IMR-90 (cell line): ENCODE measurements around the gene ATP12A. TPM values are rescaled to one million over a fixed set of nuclear protein-coding genes. Genes with fewer than 3 reads are reported as not detected.

Source experiments
- ATAC-seq: fragments of 200-7000 bp; cut with Tn5 transposase; 2 replicates; pipeline ENCODE4 v1.9.1; 2020; ENCODE audit warnings: low read depth, mild to moderate bottlenecking, moderate library complexity
- BruUV-seq: library from RNA; stranded (reverse); fragments of 400-500 nt; replicated peaks from 2 replicates; lab custom pipeline; 2021; lab: Mats Ljungman, UMichigan
- CTCF ChIA-PET: fragments of 300-600 bp; formaldehyde crosslinking; extraction: SDS; loops from one replicate; lab custom pipeline; 2021; ENCODE audit warnings: antibody characterized with exemption; lab: Yijun Ruan, JAX
- POLR2A ChIA-PET: fragments of 300-600 bp; sonication (Branson Sonifier 250); formaldehyde crosslinking; loops from one replicate; lab custom pipeline; 2022; ENCODE audit warnings: antibody characterized with exemption; ENCODE audit not compliant: unreplicated experiment; lab: Charles Lee
- DNase-seq: peaks from one replicate; pipeline ENCODE4 v3.0.0; 2013
- H2AFZ ChIP-seq: replicated peaks from 2 replicates; pipeline ENCODE3; 2013; ENCODE audit warnings: low read length, mild to moderate bottlenecking; ENCODE audit not compliant: poor library complexity
- H2AK5ac ChIP-seq: 2 replicates; pipeline ENCODE4 v1.6.1; 2013; ENCODE audit warnings: low read depth, low read length, inconsistent platforms
- H2AK9ac ChIP-seq: replicated peaks from 2 replicates; pipeline ENCODE3; 2013; ENCODE audit warnings: mild to moderate bottlenecking, low read depth, low read length, moderate library complexity; ENCODE audit not compliant: poor library complexity
- H2BK120ac ChIP-seq: 2 replicates; pipeline ENCODE4 v1.6.1; 2013; ENCODE audit warnings: low read depth, low read length, inconsistent platforms
- H2BK15ac ChIP-seq: 3 replicates; pipeline ENCODE4 v1.6.1; 2013; ENCODE audit warnings: low read depth, low read length, inconsistent platforms
- H2BK20ac ChIP-seq: 2 replicates; pipeline ENCODE4 v1.6.1; 2013; ENCODE audit warnings: low read depth, mild to moderate bottlenecking, inconsistent platforms, low read length, moderate library complexity
- H2BK5ac ChIP-seq: 2 replicates; pipeline ENCODE4 v1.6.1; 2013; ENCODE audit warnings: mild to moderate bottlenecking, low read depth, low read length, inconsistent platforms; ENCODE audit not compliant: poor library complexity, severe bottlenecking
- H3K14ac ChIP-seq: replicated peaks from 2 replicates; pipeline ENCODE4 v1.6.1; 2013; ENCODE audit warnings: low read depth, low read length, inconsistent platforms
- H3K18ac ChIP-seq: 2 replicates; pipeline ENCODE4 v1.6.1; 2013; ENCODE audit warnings: low read depth, low read length, control low read depth
- H3K23ac ChIP-seq: 2 replicates; pipeline ENCODE4 v1.6.1; 2013; ENCODE audit warnings: low read depth, low read length, inconsistent platforms
- H3K27ac ChIP-seq: 2 replicates; pipeline ENCODE4 v1.5.1; 2013; ENCODE audit warnings: mild to moderate bottlenecking, control low read depth, low read length; ENCODE audit not compliant: insufficient read depth
- H3K27me3 ChIP-seq: 2 replicates; pipeline ENCODE4 v1.6.1; 2013; ENCODE audit warnings: low read length; ENCODE audit not compliant: control insufficient read depth, insufficient read depth
- H3K36me3 ChIP-seq: 2 replicates; pipeline ENCODE4 v1.6.1; 2013; ENCODE audit warnings: low read length, mixed read lengths; ENCODE audit not compliant: control insufficient read depth, insufficient read depth
- H3K4ac ChIP-seq: 2 replicates; pipeline ENCODE4 v1.6.1; 2013; ENCODE audit warnings: low read depth, low read length, inconsistent platforms
- H3K4me1 ChIP-seq: 2 replicates; pipeline ENCODE4 v1.6.1; 2013; ENCODE audit warnings: low read length, mixed read lengths; ENCODE audit not compliant: control insufficient read depth, insufficient read depth
- H3K4me2 ChIP-seq: 2 replicates; pipeline ENCODE4 v1.6.1; 2013; ENCODE audit warnings: low read depth, mild to moderate bottlenecking, control low read depth, low read length, moderate library complexity
- H3K4me3 ChIP-seq: 2 replicates; pipeline ENCODE4 v1.5.1; 2013; ENCODE audit warnings: low read depth, mild to moderate bottlenecking, control low read depth, low read length, moderate library complexity; ENCODE audit not compliant: insufficient read depth
- H3K56ac ChIP-seq: 2 replicates; pipeline ENCODE4 v1.6.1; 2013; ENCODE audit warnings: low read length, inconsistent platforms; ENCODE audit not compliant: insufficient read depth; ENCODE audit errors: extremely low read depth
- H3K79me1 ChIP-seq, 2 experiments: 2 replicates each; pipeline ENCODE4 v1.6.1; 2013; ENCODE audit warnings: low read length in 2 of 2, inconsistent platforms in 1 of 2, low read depth in 1 of 2
- H3K9ac ChIP-seq: 2 replicates; pipeline ENCODE4 v1.6.1; 2013; ENCODE audit warnings: low read depth, low read length, control low read depth
- H3K9me1 ChIP-seq: 2 replicates; pipeline ENCODE4 v1.6.1; 2013; ENCODE audit warnings: low read length, inconsistent platforms; ENCODE audit not compliant: insufficient read depth
- H3K9me3 ChIP-seq: 2 replicates; pipeline ENCODE4 v1.6.1; 2013; ENCODE audit warnings: low read length; ENCODE audit not compliant: control insufficient read depth, insufficient read depth
- H4K20me1 ChIP-seq: 2 replicates; pipeline ENCODE4 v1.6.1; 2013; ENCODE audit warnings: low read length, inconsistent platforms; ENCODE audit not compliant: insufficient read depth
- H4K5ac ChIP-seq: 2 replicates; pipeline ENCODE4 v1.6.1; 2013; ENCODE audit warnings: mild to moderate bottlenecking, low read depth, low read length, control low read depth
- H4K8ac ChIP-seq, 2 experiments: 2 replicates each; pipeline ENCODE4 v1.6.1; 2013; ENCODE audit warnings: low read depth in 2 of 2, low read length in 2 of 2, control low read depth in 1 of 2, inconsistent platforms in 1 of 2
- H4K91ac ChIP-seq: 2 replicates; pipeline ENCODE4 v1.6.1; 2013; ENCODE audit warnings: low read depth, low read length, inconsistent platforms; ENCODE audit not compliant: insufficient read depth
- BHLHE40 ChIP-seq: fragments of 150-350 bp; IDR thresholded peaks from 2 replicates; pipeline ENCODE4 v1.6.1; 2016; ENCODE audit warnings: mild to moderate bottlenecking, low read depth, low read length
- CEBPB ChIP-seq: IDR thresholded peaks from 2 replicates; pipeline ENCODE4 v1.6.1; 2012; ENCODE audit warnings: low read depth, low read length, improper control_type of control experiment
- CHD1 ChIP-seq: IDR thresholded peaks from 2 replicates; pipeline ENCODE4 v1.6.1; 2012; ENCODE audit warnings: low read depth, low read length, improper control_type of control experiment
- FOS ChIP-seq: fragments of 150-350 bp; IDR thresholded peaks from 2 replicates; pipeline ENCODE4 v1.6.1; 2016; ENCODE audit warnings: low read depth, low read length
- MAFK ChIP-seq: IDR thresholded peaks from 2 replicates; pipeline ENCODE4 v1.6.1; 2012; ENCODE audit warnings: low read depth, low read length, improper control_type of control experiment
- MAZ ChIP-seq: IDR thresholded peaks from 2 replicates; pipeline ENCODE4 v1.6.1; 2012; ENCODE audit warnings: low read depth, mild to moderate bottlenecking, low read length, improper control_type of control experiment, moderate library complexity, borderline replicate concordance
- MXI1 ChIP-seq: IDR thresholded peaks from 2 replicates; pipeline ENCODE4 v1.6.1; 2012; ENCODE audit warnings: low read depth, mild to moderate bottlenecking, low read length, moderate library complexity, borderline replicate concordance
- POLR2A ChIP-seq: IDR thresholded peaks from 2 replicates; pipeline ENCODE4 v1.6.1; 2012; ENCODE audit warnings: mild to moderate bottlenecking, low read depth, low read length
- RAD21 ChIP-seq: IDR thresholded peaks from 2 replicates; pipeline ENCODE4 v1.6.1; 2012; ENCODE audit warnings: low read length, improper control_type of control experiment
- RCOR1 ChIP-seq: IDR thresholded peaks from 2 replicates; pipeline ENCODE4 v1.6.1; 2012; ENCODE audit warnings: mild to moderate bottlenecking, low read length, improper control_type of control experiment; ENCODE audit not compliant: insufficient replicate concordance
- RFX5 ChIP-seq: IDR thresholded peaks from 2 replicates; pipeline ENCODE4 v1.8.0; 2012; ENCODE audit warnings: low read depth, mild to moderate bottlenecking, low read length, moderate library complexity
- SMC3 ChIP-seq: fragments of 150-350 bp; IDR thresholded peaks from 2 replicates; pipeline ENCODE4 v1.6.1; 2016; ENCODE audit warnings: low read depth, mild to moderate bottlenecking, antibody characterized with exemption, low read length, moderate library complexity
- WGBS, 2 experiments: methylation state at CpG; one replicate each; pipeline versions ENCODE4 v1.1.5 to v1.1.7; 2013; ENCODE audit warnings: missing lambda C conversion rate in 2 of 2; ENCODE audit not compliant: insufficient read length in 1 of 2; ENCODE audit errors: extremely low coverage in 2 of 2; 5-methylcytosine and 5-hydroxymethylcytosine counted together
- dilution Hi-C: fragments of 300-500 bp; cut with HindIII; formaldehyde crosslinking; loops from one replicate; pipeline ENCODE4 v1.14.3; 2018; ENCODE audit warnings: low sequenced_read_pairs; ENCODE audit not compliant: unreplicated experiment
- in situ Hi-C: fragments of 300-500 bp; cut with MboI; formaldehyde crosslinking; loops from 3 replicates; pipeline ENCODE4 v1.14.3; 2019; ENCODE audit warnings: low sequenced_read_pairs, inconsistent platforms, mixed read lengths
- intact Hi-C: fragments of 100-400 bp; cut with micrococcal nuclease; formaldehyde crosslinking; loops from 2 replicates; pipeline ENCODE4 v1.10.0; 2022
- polyA plus RNA-seq, 3 experiments: library from polyadenylated mRNA; depleted of rRNA; stranded (reverse); fragments of >200 nt; gene quantifications; 2 replicates each; pipeline ENCODE4 v1.2.3, GENCODE V29; 2012; ENCODE audit warnings: low replicate concordance in 1 of 3
- total RNA-seq: library from RNA; depleted of rRNA; stranded (reverse); fragments of >200 nt; gene quantifications from 2 replicates; pipeline ENCODE4 v1.2.3, GENCODE V29; 2012
- TF ChIP-seq, protein P1 (sequence below): fragments of 150-350 bp; IDR thresholded peaks from 2 replicates; pipeline ENCODE4 v1.6.1; 2016; ENCODE audit warnings: low read depth, mild to moderate bottlenecking, low read length, moderate library complexity, borderline replicate concordance
- TF ChIP-seq, protein P2 (sequence below): fragments of 150-350 bp; IDR thresholded peaks from 2 replicates; pipeline ENCODE4 v1.6.1; 2017; ENCODE audit warnings: mild to moderate bottlenecking, antibody characterized with exemption, low read length, low read depth

ATP12A gene
- total and polyA plus RNA-seq, 2 of the 4 experiments (the other 2 are of a cell fraction) = not detected

DNA sequence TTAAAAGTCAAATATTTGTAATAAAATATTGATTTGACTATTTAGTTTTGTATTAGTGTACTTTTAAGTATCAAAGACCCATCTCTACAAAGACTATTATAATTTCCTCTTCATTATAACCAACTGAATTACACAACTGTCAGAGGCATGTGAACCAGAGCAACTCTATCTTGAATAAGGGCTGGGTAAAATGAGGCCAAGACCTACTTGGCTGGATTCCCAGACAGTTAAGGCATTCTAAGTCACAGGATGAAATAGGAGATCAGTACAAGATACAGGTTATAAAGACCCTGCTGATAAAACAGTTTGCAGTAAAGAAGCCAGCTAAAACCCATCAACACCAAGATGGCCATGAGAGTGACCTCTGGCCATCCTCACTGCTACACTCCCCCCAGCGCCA lies 36.2 kb upstream of the ATP12A start:
- no peak overlapping the region for H3K9ac ChIP-seq
- BruUV-seq = no TSS peak
- H3K23ac ChIP-seq = no peak overlapping the region
- ATAC-seq (no peak), DNase-seq (peak; percentile 51)
- H3K56ac ChIP-seq = no peak overlapping the region
- H2BK20ac ChIP-seq = no peak overlapping the region
- intact Hi-C loops (no loop called here), dilution Hi-C loops (no loop called here), in situ Hi-C loops (no loop called here)
- ChIA-PET POLR2A (no interaction called here), CTCF (no interaction called here)
- no peak overlapping the region for H3K27ac ChIP-seq
- H4K91ac ChIP-seq = no peak overlapping the region
- no peak overlapping the region for H2AK5ac ChIP-seq
- H2AFZ ChIP-seq = no peak overlapping the region
- H4K5ac ChIP-seq = no peak overlapping the region
- H2BK5ac ChIP-seq = no peak overlapping the region
- no peak overlapping the region for H4K8ac ChIP-seq
- H2BK120ac ChIP-seq = no peak overlapping the region
- no peak overlapping the region for H3K14ac ChIP-seq
- H3K9me1 ChIP-seq = no peaks in the 10 kb centered on the region
- no peaks in the 10 kb centered on the region for H3K9me3 ChIP-seq
- no peak overlapping the region for H2AK9ac ChIP-seq
- H3K4ac ChIP-seq = no peak overlapping the region
- no CpG with 5 or more reads among the region's 1 CpG for WGBS, 2 experiments
- H3K4me1 ChIP-seq = no peaks in the 10 kb centered on the region
- TF ChIP-seq POLR2A (no peak), CEBPB (no peak), RAD21 (no peak), RCOR1 (no peak), FOS (no peak), SMC3 (no peak), RFX5 (no peak), MXI1 (no peak), MAZ (no peak), CHD1 (no peak), BHLHE40 (no peak), MAFK (no peak)
- TF ChIP-seq, protein P1, sequence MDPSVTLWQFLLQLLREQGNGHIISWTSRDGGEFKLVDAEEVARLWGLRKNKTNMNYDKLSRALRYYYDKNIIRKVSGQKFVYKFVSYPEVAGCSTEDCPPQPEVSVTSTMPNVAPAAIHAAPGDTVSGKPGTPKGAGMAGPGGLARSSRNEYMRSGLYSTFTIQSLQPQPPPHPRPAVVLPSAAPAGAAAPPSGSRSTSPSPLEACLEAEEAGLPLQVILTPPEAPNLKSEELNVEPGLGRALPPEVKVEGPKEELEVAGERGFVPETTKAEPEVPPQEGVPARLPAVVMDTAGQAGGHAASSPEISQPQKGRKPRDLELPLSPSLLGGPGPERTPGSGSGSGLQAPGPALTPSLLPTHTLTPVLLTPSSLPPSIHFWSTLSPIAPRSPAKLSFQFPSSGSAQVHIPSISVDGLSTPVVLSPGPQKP = no peak
- TF ChIP-seq, protein P2, sequence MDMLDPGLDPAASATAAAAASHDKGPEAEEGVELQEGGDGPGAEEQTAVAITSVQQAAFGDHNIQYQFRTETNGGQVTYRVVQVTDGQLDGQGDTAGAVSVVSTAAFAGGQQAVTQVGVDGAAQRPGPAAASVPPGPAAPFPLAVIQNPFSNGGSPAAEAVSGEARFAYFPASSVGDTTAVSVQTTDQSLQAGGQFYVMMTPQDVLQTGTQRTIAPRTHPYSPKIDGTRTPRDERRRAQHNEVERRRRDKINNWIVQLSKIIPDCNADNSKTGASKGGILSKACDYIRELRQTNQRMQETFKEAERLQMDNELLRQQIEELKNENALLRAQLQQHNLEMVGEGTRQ = no peak
- H3K79me1 ChIP-seq = no peaks in the 10 kb centered on the region
- no peak overlapping the region for H3K18ac ChIP-seq
- no peak overlapping the region for H3K4me3 ChIP-seq
- H3K36me3 ChIP-seq = no peaks in the 10 kb centered on the region
- no peak overlapping the region for H2BK15ac ChIP-seq
- no peak overlapping the region for H3K4me2 ChIP-seq
- H3K27me3 ChIP-seq = no peaks in the 10 kb centered on the region; the same call in none of the 2 replicates
- no peaks in the 10 kb centered on the region for H4K20me1 ChIP-seq
